Right lobe of liver (tissue), 4 donors: ENCODE measurements around the gene HKDC1.

Experiments used
- CTCF ChIP-seq, 4 donors: fragments of 200-600 bp in 3 of 4; fragments of 450-650 bp in 1 of 4; IDR thresholded peaks; one replicate each; pipeline versions ENCODE4 v1.5.1 to v1.8.0; 2016 to 2022; ENCODE audit warnings: antibody characterized with exemption in 4 of 4, mild to moderate bottlenecking in 2 of 4
- POLR2A ChIP-seq: fragments of 450-650 bp; IDR thresholded peaks from one replicate; pipeline ENCODE4 v1.6.1; 2017; ENCODE audit warnings: antibody characterized with exemption, mild to moderate bottlenecking
- donor health status: DM: no; HTN: no; CAD: no.
- donor health status: DM: no; HTN: no; CAD: no.
- donor health status: DM: no; HTN: yes; CAD: no.

GRCh38 chr10:69242852-69243212, 22.7 kb downstream of the HKDC1 start:
- TF ChIP-seq CTCF (IDR thresholded peaks at IDR 0.05) (no peak), POLR2A (no peak)
